ENCODE data around the gene SLC10A1. TPM values are rescaled to one million over a fixed set of nuclear protein-coding genes. Genes with fewer than 3 reads are reported as not detected.
"Not testable (repeated sequence)": the region's sequence is repeated elsewhere in the genome, so short reads cannot be mapped to it uniquely, and the experiment has no call there.

Gene SLC10A1
- polyA plus RNA-seq, 5 donors, result 0.13 to 0.31 (median 0.20) TPM

DNA sequence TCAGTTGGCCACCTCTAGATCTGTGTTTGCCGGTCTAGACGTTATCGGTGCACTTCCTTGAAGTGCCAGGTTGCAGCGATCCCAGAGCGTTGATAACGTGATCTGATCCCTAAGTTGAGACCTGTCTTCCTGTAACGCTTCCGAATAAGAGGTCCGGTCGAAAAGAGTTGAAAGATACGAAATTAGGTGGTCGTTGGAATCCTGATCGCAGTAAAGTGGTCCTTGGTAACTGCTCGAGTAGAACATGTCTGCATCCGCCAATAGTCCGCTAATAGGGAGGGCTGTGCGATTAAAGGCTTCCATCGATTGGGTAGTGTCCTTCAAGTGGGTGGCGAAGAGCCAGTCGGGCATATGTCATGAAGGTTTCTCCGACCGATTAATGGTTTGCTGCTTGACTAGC, 27.4 kb downstream of the SLC10A1 start:
- no peak for DNase-seq

DNA sequence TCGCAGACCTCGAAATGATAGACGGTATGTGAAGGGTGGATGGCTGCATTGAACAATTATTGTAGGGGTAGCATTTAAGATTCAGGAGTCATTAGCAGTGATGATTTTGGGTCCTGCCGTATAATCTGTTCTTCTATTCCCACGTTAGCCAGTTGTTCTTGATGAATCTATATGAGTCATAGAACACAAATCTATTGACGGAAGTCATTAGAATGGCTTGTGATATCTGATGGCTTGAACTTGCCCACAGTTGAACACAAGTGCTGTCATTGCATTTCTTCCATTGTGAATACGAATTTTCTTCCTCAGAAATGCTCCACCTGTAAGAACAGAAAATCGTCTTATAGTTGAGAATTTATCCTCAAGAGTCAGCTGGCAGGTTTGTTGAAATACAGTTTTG, 28.2 kb downstream of the SLC10A1 start:
- no peak for DNase-seq

GRCh38 chr14:69767369-69767999, 29.6 kb downstream of the SLC10A1 start:
- DNase-seq, result peak; percentile 92 to 94

DNA sequence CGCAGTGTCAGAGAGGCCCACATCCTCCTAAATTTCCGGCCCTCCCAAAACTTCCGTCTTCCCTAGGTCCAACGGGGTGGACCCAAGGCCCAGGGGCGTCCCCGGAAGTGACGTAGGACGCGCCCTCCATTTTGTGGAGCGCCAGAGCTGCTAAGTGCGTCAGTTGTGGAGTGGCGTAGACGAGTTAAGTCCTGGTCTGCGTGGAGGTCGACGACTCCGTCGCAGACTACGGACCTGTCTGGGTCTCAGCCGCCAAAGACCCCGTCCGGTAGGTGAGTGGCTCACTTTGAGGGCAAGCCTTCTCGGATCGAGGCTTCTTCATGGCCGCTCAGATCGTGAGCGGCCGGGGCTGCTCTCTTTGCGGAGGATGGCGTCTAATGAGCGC, 30.1 kb downstream of the SLC10A1 start, which contains the start of gene SRSF5:
Gene SRSF5, plus strand, starts transcription at position 159 of the 385 bp plus-strand sequence. CDS start 1,015 bp downstream, outside the sequence.
- DNase-seq, result peak; percentile 97 to 98

- DNase-seq, result no peak
Observed at GRCh38 chr14:69763761-69764510, 33.1 kb downstream of the SLC10A1 start.

DNA sequence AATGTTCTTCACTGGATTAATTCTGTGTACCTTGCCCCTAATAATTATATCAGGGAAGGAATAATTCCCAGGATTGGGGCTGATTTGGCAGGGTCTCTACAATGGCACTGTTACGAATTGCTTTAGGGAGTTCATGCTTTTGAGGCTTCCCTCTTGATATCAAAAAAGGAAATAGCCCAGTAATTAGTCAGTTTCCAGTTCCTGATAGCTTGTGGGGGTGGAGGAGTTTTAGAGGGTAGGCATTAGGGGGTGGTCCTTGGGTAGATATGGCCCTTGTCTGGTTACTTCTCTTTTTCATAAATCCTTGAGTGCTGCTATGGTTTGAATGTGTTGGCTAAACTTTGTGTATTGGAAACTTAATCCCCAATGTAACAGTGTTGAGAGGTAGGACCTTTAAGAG, 36.2 kb downstream of the SLC10A1 start:
- DNase-seq, result no peak

DNA sequence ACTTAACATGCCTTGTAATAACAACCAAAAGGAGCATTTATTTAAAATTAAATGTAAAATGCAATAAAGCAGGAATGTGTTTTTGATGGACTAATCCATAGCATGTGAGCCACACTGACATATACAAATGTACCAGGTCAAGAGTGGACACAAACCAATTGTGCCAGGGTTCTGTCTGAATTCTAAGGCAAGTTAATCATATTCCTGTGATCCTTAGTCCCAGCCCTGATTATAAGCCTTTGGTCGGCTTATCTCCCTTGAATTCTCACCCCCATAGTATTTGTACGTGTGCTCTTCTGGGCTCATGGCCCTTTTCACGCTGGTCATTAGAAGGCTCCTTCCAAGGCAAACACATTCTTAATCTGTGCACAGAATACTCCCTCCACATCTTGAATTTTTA, 40.7 kb downstream of the SLC10A1 start:
- no peak for DNase-seq

DNA sequence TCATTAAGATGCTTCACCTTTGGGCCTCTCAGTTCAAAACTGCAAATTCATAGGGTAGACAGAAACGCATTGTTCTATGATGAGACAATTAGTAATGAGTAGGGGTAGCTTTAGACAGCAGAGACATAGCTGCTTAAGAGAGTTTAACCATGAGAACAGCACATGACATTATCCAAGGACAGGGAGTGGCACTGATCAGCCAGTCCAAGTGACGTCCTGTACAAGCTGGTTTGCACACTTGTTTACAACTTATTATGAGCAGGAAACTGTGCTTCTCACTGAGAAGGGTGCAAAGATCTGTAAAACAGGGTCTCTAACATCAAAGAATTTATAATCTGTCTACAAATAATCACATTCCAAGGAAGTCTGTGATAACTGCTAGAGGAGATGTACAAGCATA, 41.3 kb downstream of the SLC10A1 start:
- no peak for DNase-seq

- DNase-seq, result no peak
Observed at GRCh38 chr14:69755296-69755695, 41.7 kb downstream of the SLC10A1 start.

DNA sequence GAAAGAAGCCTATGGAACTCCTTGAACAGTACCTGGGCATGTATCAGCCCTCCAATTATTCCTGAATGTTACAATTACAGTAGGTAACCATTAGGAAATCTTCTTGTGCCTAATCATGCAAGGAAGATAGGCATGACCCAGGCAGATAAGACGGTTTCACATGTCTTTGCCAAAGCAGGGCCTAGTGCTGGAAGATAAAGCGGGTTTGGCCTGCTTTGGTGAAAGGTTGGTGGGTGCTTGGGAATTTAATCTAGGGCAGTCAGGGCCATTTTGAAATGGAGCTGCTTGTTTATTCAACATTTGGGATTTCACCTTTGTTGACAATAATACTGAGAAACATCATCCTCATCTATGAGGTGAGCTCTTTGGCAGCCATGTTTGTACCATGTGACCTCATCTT, 42.6 kb downstream of the SLC10A1 start:
- DNase-seq, result no peak

DNA sequence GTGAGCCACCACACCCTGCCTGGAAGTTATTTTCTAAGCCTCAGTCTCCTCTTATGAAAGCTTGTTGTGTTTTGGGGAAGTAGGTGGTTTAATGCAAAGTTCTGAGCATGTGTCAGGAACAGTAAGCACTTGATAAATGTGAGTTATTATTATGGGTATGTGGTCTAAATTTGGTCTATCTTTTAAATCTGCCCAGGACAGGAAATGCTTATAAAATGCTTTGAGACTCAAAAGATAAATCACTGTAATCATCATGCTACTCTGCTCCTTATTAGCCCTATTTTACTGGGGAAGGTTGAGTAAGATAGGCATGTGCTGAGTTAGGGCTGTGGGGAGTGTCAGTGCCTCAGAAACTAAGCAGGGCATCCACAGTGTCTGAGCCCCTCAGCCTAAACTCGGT, 43.2 kb downstream of the SLC10A1 start:
- no peak for DNase-seq

DNA sequence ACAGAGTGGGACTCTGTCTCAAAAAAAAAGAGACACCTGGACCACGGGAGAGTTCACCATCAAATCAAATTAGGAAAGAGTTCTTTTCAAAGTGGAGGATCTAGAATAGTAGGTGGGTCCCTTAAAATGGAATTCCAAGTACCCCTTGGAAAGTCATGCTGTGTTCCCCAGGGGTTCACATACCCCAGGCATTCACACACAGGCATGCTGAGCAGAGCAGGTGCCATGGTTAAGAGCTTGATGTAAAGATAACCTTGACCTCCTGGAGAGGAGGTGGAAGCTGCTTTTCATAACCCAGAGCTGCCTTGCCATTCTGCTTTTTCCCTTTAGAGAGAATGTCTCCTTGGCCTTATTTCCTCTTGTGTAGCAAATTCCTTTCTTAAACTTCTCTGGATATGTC, 44.3 kb downstream of the SLC10A1 start:
- no peak for DNase-seq

DNA sequence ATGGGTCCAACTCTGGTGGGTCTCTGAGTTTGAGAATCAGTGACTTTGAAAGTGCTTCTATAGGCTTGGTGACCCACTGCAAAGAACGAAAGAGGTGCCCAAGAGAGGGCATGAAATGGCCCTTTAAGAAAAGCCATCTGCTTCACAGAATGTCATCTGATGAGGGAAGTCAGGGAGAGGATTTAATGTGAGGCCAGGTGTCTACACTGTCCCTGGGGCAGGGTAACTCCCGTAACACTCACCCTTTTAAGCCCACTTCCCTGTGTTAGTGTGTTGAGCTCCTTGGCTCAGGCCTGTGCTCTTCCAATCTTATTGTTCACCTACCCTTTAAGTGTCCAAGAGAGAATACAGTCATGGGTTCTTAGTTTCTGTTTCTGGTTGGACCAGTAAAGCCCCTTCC, 46.5 kb downstream of the SLC10A1 start:
- no peak for DNase-seq

DNA sequence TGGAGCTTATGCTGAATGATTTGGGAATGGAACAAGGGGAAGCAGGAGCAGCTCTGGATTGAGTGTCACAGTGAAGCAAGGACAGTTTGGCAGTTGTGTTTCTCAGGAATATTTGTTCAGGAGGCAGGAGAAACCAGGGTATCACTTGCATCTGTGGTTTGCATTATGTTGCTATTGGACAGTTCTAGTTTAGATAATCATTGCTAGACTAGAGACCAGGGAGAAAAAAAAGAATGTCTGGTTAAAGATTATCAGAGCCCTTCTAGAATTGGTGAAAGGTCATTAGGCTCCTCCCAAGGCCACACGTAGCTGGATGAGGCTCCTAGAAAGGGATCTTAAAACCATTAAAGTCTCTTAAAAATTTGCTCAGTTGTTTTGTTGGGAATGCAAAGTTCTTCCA, 47.1 kb downstream of the SLC10A1 start:
- DNase-seq, result no peak

DNA sequence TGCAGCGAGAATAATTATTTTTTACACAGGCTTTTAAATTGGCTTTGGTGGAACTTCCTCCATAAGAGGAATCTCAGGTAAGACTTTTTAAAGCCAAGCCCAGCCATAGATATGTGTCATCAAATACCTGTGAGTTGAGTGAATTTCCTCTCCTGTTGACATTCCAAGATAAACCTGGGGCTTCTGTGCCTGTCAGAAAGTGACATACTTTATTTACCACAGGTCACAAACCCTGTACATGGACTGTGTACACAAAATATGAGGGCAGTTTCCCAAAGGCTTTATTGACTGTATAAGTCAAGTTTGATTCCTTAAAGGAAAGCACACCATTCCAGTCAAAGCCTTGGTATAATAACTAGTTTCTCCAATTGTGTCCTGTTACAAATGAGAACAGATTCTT, 56.0 kb downstream of the SLC10A1 start:
- no peak for DNase-seq

DNA sequence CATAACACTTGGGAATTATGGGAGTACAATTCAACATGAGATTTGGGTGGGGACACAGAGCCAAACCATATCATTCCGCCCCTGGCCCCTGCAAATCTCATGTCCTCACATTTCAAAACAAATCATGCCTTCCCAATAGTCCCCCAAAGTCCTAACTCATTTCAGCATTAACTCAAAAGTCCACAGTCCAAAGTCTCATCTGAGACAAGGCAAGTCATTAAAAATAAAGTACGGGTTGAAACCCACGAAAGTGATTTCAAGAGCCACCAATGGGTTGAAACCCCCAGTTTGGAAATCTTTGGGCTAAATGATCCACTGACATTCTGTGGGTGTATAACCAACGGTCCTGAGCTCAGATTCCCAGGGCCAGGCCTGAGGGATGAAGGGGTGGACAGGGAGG, 60.6 kb downstream of the SLC10A1 start:
- DNase-seq, result not testable (repeated sequence)

- DNase-seq, result not testable (repeated sequence)
Observed at GRCh38 chr14:69731919-69732598, 65.0 kb downstream of the SLC10A1 start.

GRCh38 chr14:69727860-69728259, 69.2 kb downstream of the SLC10A1 start:
- DNase-seq, result no peak

DNA sequence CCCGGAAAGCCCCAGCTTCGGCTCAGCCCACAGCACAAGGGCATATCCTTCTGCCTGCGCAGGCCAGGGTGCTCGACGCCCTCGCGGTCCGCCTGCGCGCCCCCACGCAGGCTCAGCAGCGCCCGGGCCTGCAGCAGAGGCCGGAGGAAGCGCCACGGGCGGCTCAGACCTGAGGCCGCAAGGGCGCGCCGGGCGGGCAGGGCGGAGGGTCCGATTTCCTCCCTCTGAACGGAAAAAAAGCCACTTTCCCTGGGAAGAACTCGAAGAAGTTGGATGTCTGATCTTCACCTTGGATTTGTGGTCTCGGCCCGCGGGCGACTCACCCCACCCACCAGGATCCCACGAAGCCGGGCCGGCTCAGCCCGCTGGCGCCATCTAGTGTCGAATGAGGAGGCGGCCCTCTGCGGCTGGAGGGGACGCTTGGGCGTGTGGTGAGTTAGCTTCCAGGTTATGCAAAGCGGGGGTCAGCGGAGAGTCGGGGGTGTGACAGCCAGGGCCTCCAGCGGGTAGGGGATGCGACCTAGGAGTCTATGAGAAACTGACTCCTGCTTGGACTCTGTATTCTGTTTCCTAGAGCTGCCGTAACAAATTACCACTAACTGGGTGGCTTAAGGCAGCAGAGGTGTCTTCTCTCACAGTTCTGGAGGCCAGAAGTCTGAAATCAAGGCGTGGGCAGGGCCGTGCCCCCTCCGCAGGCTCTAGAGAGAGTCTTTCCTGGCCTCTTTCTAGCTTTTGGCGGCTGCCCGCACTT, 70.1 kb downstream of the SLC10A1 start:
- peak; percentile 72 to 73 for DNase-seq

All from right lung (tissue), 5 donors.